Suprapubic skin (tissue), 4 donors: ENCODE results near the gene CABLES1. TPM values are rescaled to one million over a fixed set of nuclear protein-coding genes. Genes with fewer than 3 reads are reported as not detected.

Source experiments
- DNase-seq, 2 donors: peaks; one replicate each; pipeline ENCODE4 v3.0.0-alpha.2; 2019; ENCODE audit warnings: low spot score in 2 of 2
- H3K27ac ChIP-seq: fragments of 200-600 bp; sonication (generic); one replicate; pipeline ENCODE4 v1.5.1; 2019
- H3K27me3 ChIP-seq: fragments of 200-600 bp; sonication (generic); one replicate; pipeline ENCODE4 v1.5.1; 2019
- H3K36me3 ChIP-seq: fragments of 200-600 bp; sonication (generic); one replicate; pipeline ENCODE4 v1.5.1; 2019
- H3K4me1 ChIP-seq: fragments of 200-600 bp; sonication (generic); one replicate; pipeline ENCODE4 v1.5.1; 2019
- H3K4me3 ChIP-seq: fragments of 200-600 bp; sonication (generic); one replicate; pipeline ENCODE4 v1.5.1; 2019; ENCODE audit warnings: mild to moderate bottlenecking
- H3K9me3 ChIP-seq: fragments of 200-600 bp; sonication (generic); one replicate; pipeline ENCODE4 v1.5.1; 2019
- CTCF ChIP-seq, 2 donors: fragments of 200-600 bp in 1 of 2; fragments of 450-650 bp in 1 of 2; sonication (generic) in 1 of 2; IDR thresholded peaks; one replicate each; pipeline ENCODE4 v1.5.1; 2016 to 2019; ENCODE audit warnings: antibody characterized with exemption in 2 of 2, mild to moderate bottlenecking in 1 of 2, moderate library complexity in 1 of 2
- EP300 ChIP-seq: sonication (generic); formaldehyde crosslinking; IDR thresholded peaks from one replicate; pipeline ENCODE4 v1.6.1; 2017; ENCODE audit warnings: antibody characterized with exemption
- POLR2A ChIP-seq, 2 donors: fragments of 450-650 bp; IDR thresholded peaks; one replicate each; pipeline ENCODE4 v1.6.1; 2017; ENCODE audit warnings: antibody characterized with exemption in 2 of 2, mild to moderate bottlenecking in 2 of 2, moderate library complexity in 2 of 2
- POLR2AphosphoS5 ChIP-seq, 3 donors: sonication (generic); formaldehyde crosslinking; IDR thresholded peaks; one replicate each; pipeline ENCODE4 v1.6.1; 2017; ENCODE audit warnings: antibody characterized with exemption in 3 of 3
- WGBS: methylation state at CpG from one replicate; pipeline ENCODE4 v1.1.5; 2018; 5-methylcytosine and 5-hydroxymethylcytosine counted together
- total RNA-seq, 4 donors: library from RNA; depleted of rRNA; stranded (reverse); fragments of >200 nt; gene quantifications; one replicate each; pipeline ENCODE4 v1.1.0, GENCODE V29; 2016

CABLES1 gene
- total RNA-seq, 4 donors from 2014 or later = 24.9 to 42.2 (median 38.0) TPM

GRCh38 chr18:23186781-23187180, 51.5 kb downstream of the CABLES1 start:
- Histone ChIP-seq H3K4me1 (peaks cover 8% of the 10 kb centered on the region), H3K9me3 (no peaks in the 10 kb centered on the region), H3K4me3 (no peak overlapping the region), H3K27me3 (no peaks in the 10 kb centered on the region), H3K36me3 (peaks cover 4% of the 10 kb centered on the region), H3K27ac (no peak overlapping the region)
- DNase-seq = no peak
- TF ChIP-seq CTCF (IDR thresholded peaks at IDR 0.05) = no peak
- no peak for TF ChIP-seq POLR2AphosphoS5 (IDR thresholded peaks at IDR 0.05)
- TF ChIP-seq POLR2A (IDR thresholded peaks at IDR 0.05) = no peak
- WGBS = 100% methylated on average over 2 of the region's 4 CpGs

GRCh38 chr18:23188068-23188760, 52.9 kb downstream of the CABLES1 start:
- DNase-seq = no peak
- Histone ChIP-seq H3K27ac (no peak overlapping the region), H3K9me3 (no peaks in the 10 kb centered on the region), H3K4me3 (no peak overlapping the region), H3K36me3 (peaks cover 4% of the 10 kb centered on the region), H3K27me3 (no peaks in the 10 kb centered on the region), H3K4me1 (peaks cover 14% of the 10 kb centered on the region)
- 77% methylated on average over 6 of the region's 6 CpGs for WGBS
- no peak for TF ChIP-seq CTCF (IDR thresholded peaks at IDR 0.05)
- no peak for TF ChIP-seq POLR2AphosphoS5 (IDR thresholded peaks at IDR 0.05)
- TF ChIP-seq EP300 = no peak

GRCh38 chr18:23189099-23189498, 53.8 kb downstream of the CABLES1 start:
- no peak overlapping the region for H3K27ac ChIP-seq
- WGBS = 97% methylated on average over 4 of the region's 7 CpGs
- TF ChIP-seq POLR2A (IDR thresholded peaks at IDR 0.05) (no peak), CTCF (IDR thresholded peaks at IDR 0.05) (no peak), POLR2AphosphoS5 (IDR thresholded peaks at IDR 0.05) (no peak), EP300 (no peak)

GRCh38 chr18:23189768-23190661, 54.7 kb downstream of the CABLES1 start:
- 83% methylated on average over 24 of the region's 25 CpGs for WGBS
- no peak overlapping the region for H3K4me3 ChIP-seq
- H3K36me3 ChIP-seq = peaks cover 4% of the 10 kb centered on the region
- DNase-seq = no peak
- no peaks in the 10 kb centered on the region for H3K27me3 ChIP-seq
- TF ChIP-seq EP300 (no peak), CTCF (IDR thresholded peaks at IDR 0.05) (no peak), POLR2A (IDR thresholded peaks at IDR 0.05) (no peak), POLR2AphosphoS5 (IDR thresholded peaks at IDR 0.05) (no peak)
- H3K4me1 ChIP-seq = peaks cover 32% of the 10 kb centered on the region
- H3K27ac ChIP-seq = no peak overlapping the region
- H3K9me3 ChIP-seq = no peaks in the 10 kb centered on the region

More at GRCh38 chr18:23189099-23189498, 53.8 kb downstream of the CABLES1 start:
- H3K4me1 ChIP-seq = peaks cover 22% of the 10 kb centered on the region
- peaks cover 4% of the 10 kb centered on the region for H3K36me3 ChIP-seq
- no peaks in the 10 kb centered on the region for H3K27me3 ChIP-seq
- no peaks in the 10 kb centered on the region for H3K9me3 ChIP-seq
- no peak for DNase-seq
- no peak overlapping the region for H3K4me3 ChIP-seq

GRCh38 chr18:23191232-23191631, 55.9 kb downstream of the CABLES1 start:
- Histone ChIP-seq H3K36me3 (peaks cover 4% of the 10 kb centered on the region), H3K9me3 (no peaks in the 10 kb centered on the region), H3K4me1 (peaks cover 37% of the 10 kb centered on the region), H3K4me3 (no peak overlapping the region), H3K27ac (no peak overlapping the region), H3K27me3 (no peaks in the 10 kb centered on the region)
- TF ChIP-seq CTCF (IDR thresholded peaks at IDR 0.05) (no peak), POLR2A (IDR thresholded peaks at IDR 0.05) (no peak), EP300 (no peak), POLR2AphosphoS5 (IDR thresholded peaks at IDR 0.05) (no peak)
- WGBS = 100% methylated on average over 1 of the region's 1 CpG
- DNase-seq = no peak
